NT2/D1 (cell line): Measurements from ENCODE around the gene COPS6.

Experiments used
- SUZ12 ChIP-seq: IDR thresholded peaks from 2 replicates; pipeline ENCODE4 v1.6.1; 2011; ENCODE audit not compliant: insufficient read length, insufficient read depth; ENCODE audit errors: extremely low read depth
- YY1 ChIP-seq: IDR thresholded peaks from 2 replicates; pipeline ENCODE4 v1.6.1; 2011; ENCODE audit not compliant: insufficient read length, insufficient read depth
- ZNF274 ChIP-seq: IDR thresholded peaks from 2 replicates; pipeline ENCODE4 v1.6.1; 2011; ENCODE audit warnings: mild to moderate bottlenecking, low read depth, low read length

DNA sequence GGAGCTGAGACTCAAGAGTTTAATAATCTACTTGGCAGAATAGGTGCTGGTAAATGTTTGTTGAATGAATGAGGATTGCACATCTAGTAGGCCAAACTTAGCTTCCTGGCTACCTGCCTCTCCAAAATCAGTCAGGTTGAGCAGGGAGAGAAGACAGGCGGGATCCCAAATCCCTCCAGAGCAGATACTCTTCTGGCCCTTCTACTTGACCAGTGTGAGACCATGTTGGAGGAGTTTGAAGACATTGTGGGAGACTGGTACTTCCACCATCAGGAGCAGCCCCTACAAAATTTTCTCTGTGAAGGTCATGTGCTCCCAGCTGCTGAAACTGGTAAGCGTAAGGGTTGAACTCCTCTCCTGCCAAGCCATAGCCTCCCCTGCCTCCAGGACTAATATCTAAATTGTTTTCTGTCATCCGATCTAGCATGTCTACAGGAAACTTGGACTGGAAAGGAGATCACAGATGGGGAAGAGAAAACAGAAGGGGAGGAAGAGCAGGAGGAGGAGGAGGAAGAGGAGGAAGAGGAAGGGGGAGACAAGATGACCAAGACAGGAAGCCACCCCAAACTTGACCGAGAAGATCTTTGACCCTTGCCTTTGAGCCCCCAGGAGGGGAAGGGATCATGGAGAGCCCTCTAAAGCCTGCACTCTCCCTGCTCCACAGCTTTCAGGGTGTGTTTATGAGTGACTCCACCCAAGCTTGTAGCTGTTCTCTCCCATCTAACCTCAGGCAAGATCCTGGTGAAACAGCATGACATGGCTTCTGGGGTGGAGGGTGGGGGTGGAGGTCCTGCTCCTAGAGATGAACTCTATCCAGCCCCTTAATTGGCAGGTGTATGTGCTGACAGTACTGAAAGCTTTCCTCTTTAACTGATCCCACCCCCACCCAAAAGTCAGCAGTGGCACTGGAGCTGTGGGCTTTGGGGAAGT, 35.8 kb downstream of the COPS6 start:
- TF ChIP-seq SUZ12 (no peak), ZNF274 (no peak), YY1 (no peak)
